Activated effector memory CD4-positive, alpha-beta T cell treated with anti-CD3 and anti-CD28 coated beads, Interleukin-2, amount 50 U/mL, for 16 hours (primary cell): ENCODE measurements around the gene WNK4.
A peak's percentile ranks its signal among the peaks of the same experiment; 100 is the strongest.

ENCODE experiments used
- DNase-seq: peaks from one replicate; pipeline ENCODE4 v3.0.0-alpha.2; 2020

Gene WNK4

DNA sequence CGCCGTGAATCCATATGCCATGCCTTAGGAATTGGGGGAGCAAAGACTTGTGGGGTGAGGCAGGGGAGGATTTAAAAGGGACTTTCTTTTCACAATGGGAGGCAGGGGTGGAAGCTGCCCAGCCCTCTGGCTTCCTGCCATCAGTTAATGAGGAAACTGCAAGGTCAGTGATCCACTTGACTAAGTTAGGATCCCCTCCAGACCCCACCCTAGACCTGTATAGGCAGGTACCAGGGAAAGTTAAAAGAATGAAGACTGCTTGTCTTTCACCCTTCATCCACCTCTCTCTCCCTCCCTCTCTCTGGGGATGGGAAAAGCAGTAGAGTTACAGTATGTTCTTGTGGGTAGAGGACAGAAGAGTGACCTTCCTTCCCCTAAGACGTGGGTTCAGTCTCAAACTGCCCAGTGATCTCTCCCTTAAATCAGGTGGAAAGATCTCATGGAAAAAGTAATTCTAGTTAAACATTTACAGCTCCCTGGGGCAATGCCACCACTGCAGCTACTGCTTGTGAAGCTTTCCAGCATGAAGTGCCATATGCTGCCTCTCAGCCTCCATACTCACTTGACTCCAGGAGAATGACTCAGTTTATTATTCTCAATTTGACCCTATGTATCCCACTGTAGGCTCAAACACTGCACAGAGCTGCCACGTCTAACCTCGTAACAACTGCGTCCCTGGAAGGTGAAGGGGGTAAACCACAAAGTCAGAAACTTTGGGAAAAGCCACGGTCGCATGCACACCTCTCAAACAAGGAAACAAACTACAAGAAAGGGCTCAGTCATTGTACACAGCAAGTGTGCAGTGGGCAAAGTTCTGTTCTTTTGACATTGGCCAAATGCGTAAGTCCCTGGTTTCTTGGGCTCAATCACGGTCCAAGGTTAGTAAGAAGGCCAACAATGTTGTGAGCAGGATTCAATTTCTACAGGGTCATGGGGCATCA lies 16.9 kb downstream of the WNK4 start:
- DNase-seq = no peak

- no peak for DNase-seq
These were observed 17.6 kb downstream of the WNK4 start for GRCh38 chr17:42798011-42798382.

DNA sequence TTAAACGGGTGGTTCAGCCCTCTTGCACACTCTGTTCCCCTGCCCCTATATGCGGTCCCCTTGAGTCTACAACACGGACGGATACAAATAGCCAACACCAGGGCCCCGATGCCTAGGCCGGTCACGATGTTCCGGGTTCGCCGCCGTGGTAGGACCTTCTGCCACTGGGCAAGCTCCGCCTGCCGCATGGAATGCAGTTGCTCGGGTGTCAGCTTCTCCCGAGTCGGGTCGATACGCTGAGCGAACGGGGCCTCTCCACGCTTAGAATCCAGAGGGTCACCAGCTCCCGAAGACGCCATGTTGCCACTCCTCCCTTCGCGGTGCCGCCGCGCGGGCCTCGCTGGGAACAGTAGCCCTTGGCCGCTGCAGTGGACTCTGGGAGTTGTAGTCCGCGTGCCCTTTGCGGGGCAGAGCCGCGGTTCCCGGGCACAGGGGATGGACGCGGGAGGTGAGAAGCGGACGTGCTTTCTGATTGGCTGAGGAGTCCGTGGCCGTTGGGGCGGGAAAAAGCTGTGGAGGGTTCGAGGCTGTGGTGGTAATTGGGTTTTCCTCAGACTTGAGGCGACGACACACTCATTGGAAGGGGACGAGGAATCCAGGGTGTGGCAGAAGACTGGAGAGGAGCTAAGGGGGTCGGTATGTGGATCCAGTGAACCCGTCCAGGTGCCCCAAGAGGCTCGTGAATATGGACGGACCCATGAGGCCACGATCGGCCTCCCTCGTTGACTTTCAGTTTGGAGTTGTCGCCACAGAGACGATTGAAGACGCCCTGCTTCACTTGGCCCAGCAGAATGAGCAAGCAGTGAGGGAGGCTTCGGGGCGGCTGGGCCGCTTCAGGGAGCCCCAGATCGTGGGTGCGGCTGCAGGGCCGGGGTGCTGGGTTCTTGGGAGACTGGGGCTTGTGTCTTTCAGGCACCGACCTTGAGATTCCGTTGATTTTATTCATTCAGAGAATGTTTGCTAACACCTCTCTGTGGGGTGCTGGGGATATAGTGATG lies 18.3 kb downstream of the WNK4 start, which contains the start of the genes CNTD1 and COA3:
CNTD1 (plus strand) TSS at position 479 of the 998 bp plus-strand sequence; CDS start at position 686, 207 bp downstream.
COA3 (minus strand) TSS at position 322 of the 998 bp plus-strand sequence; CDS start at position 299, 23 bp downstream.
- DNase-seq = peak; percentile 91

- no peak for DNase-seq
These were observed 22.9 kb downstream of the WNK4 start for GRCh38 chr17:42803074-42803883.

- no peak for DNase-seq
These were observed 24.5 kb downstream of the WNK4 start for GRCh38 chr17:42804918-42805367.

- DNase-seq = no peak
These were observed 25.8 kb downstream of the WNK4 start for GRCh38 chr17:42806249-42806648.

DNA sequence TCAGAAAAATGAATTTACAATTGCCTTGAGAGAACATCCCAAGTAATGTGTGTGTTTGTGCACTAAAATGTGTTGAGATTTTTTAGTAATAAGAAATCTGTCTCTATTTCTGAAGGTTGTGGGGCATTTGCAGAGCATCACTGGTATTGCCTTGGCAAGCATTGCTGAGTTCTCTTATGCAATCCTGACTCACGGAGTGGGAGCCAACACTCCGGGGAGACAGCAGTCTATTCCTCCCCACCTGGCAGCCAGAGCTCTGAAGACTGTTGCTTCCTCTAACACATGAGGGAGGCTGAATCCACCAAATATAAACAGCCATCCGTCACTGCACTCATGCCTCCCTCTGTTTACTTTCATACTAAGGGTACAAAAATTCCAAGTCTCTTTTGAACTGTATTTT lies 28.8 kb downstream of the WNK4 start:
- no peak for DNase-seq

- no peak for DNase-seq
These were observed 34.4 kb downstream of the WNK4 start for GRCh38 chr17:42814633-42815399.

DNA sequence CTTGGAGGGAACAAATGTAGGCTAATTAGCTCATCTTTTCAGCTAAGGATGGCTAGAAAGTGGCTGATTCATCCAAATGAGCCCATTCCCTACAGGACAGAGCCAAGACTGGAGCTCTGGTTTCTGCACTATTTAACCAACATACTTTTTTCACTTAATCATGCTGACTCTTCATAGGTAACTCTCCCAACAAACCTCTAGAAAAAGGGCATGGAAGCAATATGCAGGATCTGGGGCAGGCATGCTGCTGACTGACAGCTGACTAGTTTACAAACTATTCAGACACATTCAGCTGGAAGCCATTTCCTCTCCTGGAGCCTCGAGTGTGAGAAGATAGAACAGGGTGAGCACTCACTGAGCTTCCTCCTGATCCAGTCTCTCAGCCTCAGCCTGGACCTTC lies 37.5 kb downstream of the WNK4 start:
- no peak for DNase-seq

- no peak for DNase-seq
These were observed 38.0 kb downstream of the WNK4 start for GRCh38 chr17:42818379-42818778.

GRCh38 chr17:42819939-42820535 lies 39.6 kb downstream of the WNK4 start:
- peak; percentile 88 for DNase-seq

DNA sequence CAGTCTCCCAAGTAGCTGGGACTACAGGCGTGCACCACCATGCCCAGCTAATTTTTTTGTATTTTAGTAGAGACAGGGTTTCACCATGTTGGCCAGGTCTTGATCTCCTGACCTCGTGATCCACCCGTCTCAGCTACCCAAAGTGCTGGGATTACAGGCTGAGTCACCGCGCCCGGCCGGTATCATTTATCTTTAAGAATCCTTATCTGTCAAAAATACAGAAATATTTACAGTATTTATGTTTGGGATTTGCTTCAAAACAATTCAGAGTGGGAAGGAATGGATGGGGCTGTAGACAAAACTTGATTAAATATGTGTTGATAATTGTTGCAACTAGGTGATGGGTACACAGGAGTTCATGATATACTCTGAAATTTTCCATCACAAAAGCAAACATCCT lies 40.8 kb downstream of the WNK4 start:
- no peak for DNase-seq

GRCh38 chr17:42827472-42827871 lies 47.1 kb downstream of the WNK4 start:
- no peak for DNase-seq

DNA sequence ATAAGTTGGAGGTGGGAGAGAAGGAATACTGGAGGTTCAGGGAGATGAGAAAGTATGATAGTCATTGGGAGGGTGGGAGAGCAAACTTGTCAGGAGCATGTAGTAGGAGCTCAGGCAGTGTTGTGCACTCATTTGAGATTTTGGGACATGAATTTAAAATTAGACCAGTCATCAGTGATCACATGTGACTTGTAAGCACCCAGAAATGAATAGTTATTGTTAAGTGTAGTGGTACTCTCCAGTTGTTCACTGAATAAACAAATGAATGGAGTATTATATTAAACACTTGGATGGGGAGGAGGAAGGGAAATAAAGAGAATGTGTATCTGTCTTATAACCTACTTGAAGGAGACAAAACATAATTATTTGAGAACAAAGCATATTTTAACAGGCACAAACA lies 50.6 kb downstream of the WNK4 start:
- no peak for DNase-seq

GRCh38 chr17:42832213-42832933 lies 52.0 kb downstream of the WNK4 start:
- DNase-seq = no peak

GRCh38 chr17:42832934-42833766 lies 52.7 kb downstream of the WNK4 start, which contains the start of gene PSME3:
PSME3 (plus strand) TSS chr17:42833397; CDS start chr17:42833632, 235 bp downstream.
- DNase-seq = peak; percentile 97

- no peak for DNase-seq
These were observed 53.5 kb downstream of the WNK4 start for GRCh38 chr17:42833767-42834422.

- no peak for DNase-seq
These were observed 55.3 kb downstream of the WNK4 start for GRCh38 chr17:42835732-42836131.
